ENCODE measurements around the gene HNRNPH2.
A peak's percentile ranks its signal among the peaks of the same experiment; 100 is the strongest.

The HNRNPH2 gene, protein sequence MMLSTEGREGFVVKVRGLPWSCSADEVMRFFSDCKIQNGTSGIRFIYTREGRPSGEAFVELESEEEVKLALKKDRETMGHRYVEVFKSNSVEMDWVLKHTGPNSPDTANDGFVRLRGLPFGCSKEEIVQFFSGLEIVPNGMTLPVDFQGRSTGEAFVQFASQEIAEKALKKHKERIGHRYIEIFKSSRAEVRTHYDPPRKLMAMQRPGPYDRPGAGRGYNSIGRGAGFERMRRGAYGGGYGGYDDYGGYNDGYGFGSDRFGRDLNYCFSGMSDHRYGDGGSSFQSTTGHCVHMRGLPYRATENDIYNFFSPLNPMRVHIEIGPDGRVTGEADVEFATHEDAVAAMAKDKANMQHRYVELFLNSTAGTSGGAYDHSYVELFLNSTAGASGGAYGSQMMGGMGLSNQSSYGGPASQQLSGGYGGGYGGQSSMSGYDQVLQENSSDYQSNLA

DNA sequence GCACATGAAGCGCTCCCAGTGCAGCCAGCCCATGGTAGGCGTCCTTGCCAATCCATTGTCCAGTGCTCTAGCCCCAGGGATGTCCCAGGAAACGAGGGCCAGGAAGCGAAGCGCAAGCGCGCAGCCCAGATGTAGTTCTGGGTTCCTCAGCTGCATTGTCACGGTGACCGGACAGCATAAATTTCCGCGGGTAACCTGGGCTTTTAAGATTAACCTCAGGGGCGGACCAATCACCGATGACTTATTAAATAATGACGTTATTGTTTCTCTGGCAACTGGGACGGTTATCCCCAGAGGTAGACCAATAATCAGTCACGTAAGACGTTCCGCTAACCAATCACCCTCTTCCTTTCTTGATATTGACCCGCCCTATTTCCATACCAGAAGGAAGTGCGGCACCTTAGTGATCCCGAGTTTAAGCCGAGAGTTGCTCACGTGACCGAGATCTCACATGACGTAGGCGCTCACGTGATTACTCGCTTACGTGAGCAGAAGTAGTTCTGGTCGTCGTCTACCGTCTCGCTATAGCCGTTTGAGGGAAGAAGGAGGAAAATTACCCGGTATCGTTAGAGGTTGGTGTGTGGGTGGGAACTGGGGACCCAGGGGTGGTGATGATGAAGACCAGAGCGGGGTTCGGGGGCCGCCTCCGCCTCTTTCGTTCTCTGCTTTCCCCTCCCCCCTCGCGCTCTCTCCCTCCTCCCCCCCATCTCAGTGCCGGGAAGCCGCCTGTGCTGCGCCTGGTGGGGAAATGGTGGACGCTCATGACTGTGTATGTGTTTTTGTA, at the start of gene HNRNPH2, which contains the start of gene GLA:
Gene HNRNPH2, plus strand, starts transcription at position 475 of the 784 bp plus-strand sequence. CDS start 3,767 bp downstream, outside the sequence.
Gene GLA, minus strand, starts transcription at position 178 of the 784 bp plus-strand sequence. Its CDS starts 22 bp downstream, at position 156.
- peaks cover 6 to 12% of the 10 kb centered on the region in 2 donors for H3K36me3 ChIP-seq (ENCODE audit: control insufficient read depth in 1 of 2, insufficient read depth in 2 of 2, low read length in 2 of 2)
- peak within 1 kb of the TSS; percentile 98 for H3K27ac ChIP-seq (ENCODE audit: low read length)
- H3K4me1 ChIP-seq (ENCODE audit: control insufficient read depth in 1 of 2, insufficient read depth in 2 of 2, low read length in 2 of 2) = peaks cover 0 to 20% of the 10 kb centered on the region in 2 donors
- H3K9me3 ChIP-seq (ENCODE audit: control insufficient read depth in 1 of 2, low read length in 2 of 2) = no peaks in the 10 kb centered on the region
- H3K27me3 ChIP-seq (ENCODE audit: low read depth, low read length) = no peaks in the 10 kb centered on the region
- H3K4me3 ChIP-seq (ENCODE audit: low read depth in 1 of 2, low read length in 2 of 2) = peak within 1 kb of the TSS; percentile 72 to 85

DNA sequence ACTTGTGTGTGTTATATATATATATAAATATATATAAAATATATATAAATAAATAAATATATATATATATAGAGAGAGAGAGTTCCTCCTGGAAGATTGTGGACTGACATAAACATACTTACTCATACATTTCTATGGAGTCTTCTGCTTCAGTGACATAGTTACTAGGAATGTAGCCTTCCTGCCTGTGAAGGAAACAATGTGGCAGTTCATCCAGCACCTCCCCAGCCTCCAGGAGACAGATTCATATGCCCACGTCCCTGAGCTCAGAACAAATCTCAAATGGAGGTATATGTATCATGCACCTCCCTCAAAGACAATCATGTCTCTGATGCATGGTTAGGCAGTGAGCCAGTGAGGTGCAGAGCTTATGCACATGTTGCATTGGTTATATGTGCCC, 48.1 kb upstream of the HNRNPH2 start:
- Histone ChIP-seq H3K36me3 (ENCODE audit: control insufficient read depth in 1 of 2, insufficient read depth in 2 of 2, low read length in 2 of 2) (no peaks in the 10 kb centered on the region), H3K4me3 (ENCODE audit: low read depth in 1 of 2, low read length in 2 of 2) (no peak overlapping the region), H3K4me1 (ENCODE audit: control insufficient read depth in 1 of 2, insufficient read depth in 2 of 2, low read length in 2 of 2) (no peaks in the 10 kb centered on the region), H3K27ac (ENCODE audit: low read length) (no peak overlapping the region), H3K9me3 (ENCODE audit: control insufficient read depth in 1 of 2, low read length in 2 of 2) (no peaks in the 10 kb centered on the region), H3K27me3 (ENCODE audit: low read depth, low read length) (no peaks in the 10 kb centered on the region)

DNA sequence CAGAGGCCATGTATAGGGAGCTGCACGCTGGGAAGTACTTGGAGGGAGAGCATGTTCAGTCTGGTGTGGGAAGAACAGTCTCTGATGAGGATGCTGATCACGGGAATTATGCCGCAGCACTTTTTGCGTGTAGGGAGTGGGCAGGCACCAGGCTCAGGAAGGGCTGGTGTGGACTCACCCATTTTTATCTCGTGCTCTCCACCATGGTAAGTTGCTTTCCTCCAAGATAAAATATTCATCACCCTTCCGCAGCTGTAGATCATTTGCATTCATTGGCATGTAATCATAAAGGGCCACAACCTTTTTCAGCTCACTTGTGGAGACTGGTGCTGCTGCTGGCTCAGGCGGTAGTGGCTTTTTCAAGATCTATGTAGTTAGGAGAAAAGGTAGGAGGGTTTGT, 47.6 kb upstream of the HNRNPH2 start:
- H3K4me3 ChIP-seq (ENCODE audit: low read depth in 1 of 2, low read length in 2 of 2) = no peak overlapping the region
- H3K36me3 ChIP-seq (ENCODE audit: control insufficient read depth in 1 of 2, insufficient read depth in 2 of 2, low read length in 2 of 2) = no peaks in the 10 kb centered on the region
- H3K27ac ChIP-seq (ENCODE audit: low read length) = no peak overlapping the region
- H3K9me3 ChIP-seq (ENCODE audit: control insufficient read depth in 1 of 2, low read length in 2 of 2) = no peaks in the 10 kb centered on the region
- no peaks in the 10 kb centered on the region for H3K27me3 ChIP-seq (ENCODE audit: low read depth, low read length)
- no peaks in the 10 kb centered on the region for H3K4me1 ChIP-seq (ENCODE audit: control insufficient read depth in 1 of 2, insufficient read depth in 2 of 2, low read length in 2 of 2)

DNA sequence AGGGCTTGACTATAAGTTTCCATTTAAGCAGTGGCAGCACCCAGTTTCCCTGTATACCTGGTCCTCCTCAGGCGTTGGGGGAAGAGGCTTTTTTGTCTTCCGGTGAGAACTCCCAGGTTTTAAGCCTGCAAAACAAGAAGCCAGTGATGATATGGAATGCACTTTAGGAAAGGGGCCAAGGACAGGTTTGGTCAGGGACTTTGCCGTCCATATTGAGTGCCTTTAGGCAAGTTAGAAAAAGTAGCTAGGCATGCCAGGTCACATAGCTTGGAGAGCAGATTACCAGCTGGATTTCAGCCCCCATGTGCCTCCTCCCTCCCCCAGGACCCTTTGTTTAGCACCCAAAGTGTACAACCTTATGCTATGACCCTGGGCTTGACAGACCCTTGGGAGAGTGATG, 45.9 kb upstream of the HNRNPH2 start:
- Histone ChIP-seq H3K4me1 (ENCODE audit: control insufficient read depth in 1 of 2, insufficient read depth in 2 of 2, low read length in 2 of 2) (no peaks in the 10 kb centered on the region), H3K9me3 (ENCODE audit: control insufficient read depth in 1 of 2, low read length in 2 of 2) (no peaks in the 10 kb centered on the region), H3K27me3 (ENCODE audit: low read depth, low read length) (no peaks in the 10 kb centered on the region), H3K27ac (ENCODE audit: low read length) (no peak overlapping the region), H3K36me3 (ENCODE audit: control insufficient read depth in 1 of 2, insufficient read depth in 2 of 2, low read length in 2 of 2) (no peaks in the 10 kb centered on the region), H3K4me3 (ENCODE audit: low read depth in 1 of 2, low read length in 2 of 2) (no peak overlapping the region)

DNA sequence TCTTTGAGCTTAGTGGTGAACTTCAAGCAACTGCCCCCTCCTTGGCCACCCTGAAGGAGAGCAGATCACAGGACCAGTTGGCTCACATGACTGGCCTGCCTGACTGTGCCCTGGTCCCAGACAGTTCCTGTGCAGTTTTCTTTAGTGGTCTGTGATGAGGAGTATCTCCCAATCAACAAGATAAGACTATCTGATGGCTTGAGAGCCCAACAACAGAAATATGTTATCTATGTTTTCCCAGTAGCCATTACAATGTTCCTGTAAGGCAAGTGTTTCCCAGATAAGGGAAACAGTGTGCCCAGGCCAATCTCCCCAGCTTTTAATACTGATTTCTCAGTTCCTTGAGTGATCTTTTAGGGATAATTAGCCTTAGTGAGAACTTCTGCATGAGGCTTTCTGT, 45.3 kb upstream of the HNRNPH2 start:
- H3K36me3 ChIP-seq (ENCODE audit: control insufficient read depth in 1 of 2, insufficient read depth in 2 of 2, low read length in 2 of 2) = no peaks in the 10 kb centered on the region
- no peak overlapping the region for H3K27ac ChIP-seq (ENCODE audit: low read length)
- no peaks in the 10 kb centered on the region for H3K4me1 ChIP-seq (ENCODE audit: control insufficient read depth in 1 of 2, insufficient read depth in 2 of 2, low read length in 2 of 2)
- H3K4me3 ChIP-seq (ENCODE audit: low read depth in 1 of 2, low read length in 2 of 2) = no peak overlapping the region
- no peaks in the 10 kb centered on the region for H3K27me3 ChIP-seq (ENCODE audit: low read depth, low read length)
- H3K9me3 ChIP-seq (ENCODE audit: control insufficient read depth in 1 of 2, low read length in 2 of 2) = no peaks in the 10 kb centered on the region

DNA sequence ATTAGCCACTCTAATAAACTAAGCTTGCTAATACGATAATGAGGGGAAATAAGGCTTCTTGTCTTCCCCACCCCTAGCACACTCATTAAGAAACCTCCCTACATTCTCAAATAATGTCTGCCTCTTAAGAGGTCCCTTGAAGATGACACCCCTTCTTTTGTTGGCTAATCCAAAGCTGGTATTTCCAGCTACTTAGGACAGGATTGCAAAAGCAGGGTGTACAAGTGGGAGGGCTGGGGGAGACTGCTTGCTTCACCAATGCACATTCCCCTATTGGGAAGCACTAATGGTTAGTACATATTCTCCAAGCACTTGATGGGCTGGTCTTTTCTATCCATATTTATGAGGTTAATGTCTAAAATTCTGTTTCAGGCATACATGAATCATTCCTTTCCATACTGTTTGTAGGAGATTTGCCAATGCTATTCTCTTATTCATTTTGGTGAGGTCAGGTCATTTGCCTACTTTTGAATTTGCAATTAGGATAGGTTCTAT, 42.7 kb upstream of the HNRNPH2 start:
- Histone ChIP-seq H3K9me3 (ENCODE audit: control insufficient read depth in 1 of 2, low read length in 2 of 2) (no peaks in the 10 kb centered on the region), H3K4me3 (ENCODE audit: low read depth in 1 of 2, low read length in 2 of 2) (no peak overlapping the region), H3K27me3 (ENCODE audit: low read depth, low read length) (no peaks in the 10 kb centered on the region)

DNA sequence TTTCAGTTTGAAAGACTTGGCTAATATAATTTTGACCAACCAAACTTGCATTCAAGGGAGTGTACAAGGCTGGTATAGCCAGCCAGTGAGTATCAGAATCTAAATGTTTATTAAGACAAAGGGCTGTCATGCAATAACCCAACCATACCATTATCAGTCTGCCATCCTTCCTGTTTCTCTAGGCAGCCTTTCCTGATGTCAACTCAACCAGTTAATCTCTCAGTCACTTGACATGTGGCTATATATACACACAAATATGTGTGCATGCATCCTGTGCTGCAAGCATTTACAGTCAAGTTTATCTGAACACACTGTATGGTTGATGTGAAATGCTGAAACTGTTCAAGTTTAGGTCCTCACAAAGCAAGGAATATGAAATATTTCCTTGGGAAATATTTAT, 39.2 kb upstream of the HNRNPH2 start:
- Histone ChIP-seq H3K9me3 (ENCODE audit: control insufficient read depth in 1 of 2, low read length in 2 of 2) (no peaks in the 10 kb centered on the region), H3K4me3 (ENCODE audit: low read depth in 1 of 2, low read length in 2 of 2) (no peak overlapping the region), H3K27me3 (ENCODE audit: low read depth, low read length) (no peaks in the 10 kb centered on the region), H3K4me1 (ENCODE audit: control insufficient read depth in 1 of 2, insufficient read depth in 2 of 2, low read length in 2 of 2) (no peaks in the 10 kb centered on the region), H3K36me3 (ENCODE audit: control insufficient read depth in 1 of 2, insufficient read depth in 2 of 2, low read length in 2 of 2) (no peaks in the 10 kb centered on the region), H3K27ac (ENCODE audit: low read length) (no peak overlapping the region)

More for the DNA sequence above, 42.7 kb upstream of the HNRNPH2 start:
- Histone ChIP-seq H3K4me1 (ENCODE audit: control insufficient read depth in 1 of 2, insufficient read depth in 2 of 2, low read length in 2 of 2) (no peaks in the 10 kb centered on the region), H3K36me3 (ENCODE audit: control insufficient read depth in 1 of 2, insufficient read depth in 2 of 2, low read length in 2 of 2) (no peaks in the 10 kb centered on the region), H3K27ac (ENCODE audit: low read length) (no peak overlapping the region)

DNA sequence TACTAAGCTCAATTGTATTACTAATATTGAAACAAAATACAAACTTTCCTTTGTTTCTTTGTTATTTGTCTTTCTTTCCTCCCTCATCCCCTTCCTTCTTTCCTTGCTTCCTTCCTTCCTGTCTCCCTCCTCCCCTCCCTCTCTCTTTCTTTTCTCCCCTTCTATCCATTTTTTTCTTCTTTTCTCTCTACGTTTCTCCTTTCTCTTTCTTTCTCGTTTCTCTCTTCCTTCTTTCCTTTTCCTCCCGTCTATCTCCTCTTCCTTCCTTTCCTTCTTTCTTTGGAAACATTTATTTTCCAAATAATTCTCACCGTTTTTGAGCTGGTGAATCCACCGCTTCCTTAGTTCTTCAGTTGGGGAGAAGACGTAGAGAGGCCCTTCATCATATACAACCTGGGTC, 38.3 kb upstream of the HNRNPH2 start:
- Histone ChIP-seq H3K27me3 (ENCODE audit: low read depth, low read length) (no peaks in the 10 kb centered on the region), H3K36me3 (ENCODE audit: control insufficient read depth in 1 of 2, insufficient read depth in 2 of 2, low read length in 2 of 2) (no peaks in the 10 kb centered on the region), H3K4me1 (ENCODE audit: control insufficient read depth in 1 of 2, insufficient read depth in 2 of 2, low read length in 2 of 2) (no peaks in the 10 kb centered on the region), H3K27ac (ENCODE audit: low read length) (no peak overlapping the region), H3K4me3 (ENCODE audit: low read depth in 1 of 2, low read length in 2 of 2) (no peak overlapping the region), H3K9me3 (ENCODE audit: control insufficient read depth in 1 of 2, low read length in 2 of 2) (no peaks in the 10 kb centered on the region)

DNA sequence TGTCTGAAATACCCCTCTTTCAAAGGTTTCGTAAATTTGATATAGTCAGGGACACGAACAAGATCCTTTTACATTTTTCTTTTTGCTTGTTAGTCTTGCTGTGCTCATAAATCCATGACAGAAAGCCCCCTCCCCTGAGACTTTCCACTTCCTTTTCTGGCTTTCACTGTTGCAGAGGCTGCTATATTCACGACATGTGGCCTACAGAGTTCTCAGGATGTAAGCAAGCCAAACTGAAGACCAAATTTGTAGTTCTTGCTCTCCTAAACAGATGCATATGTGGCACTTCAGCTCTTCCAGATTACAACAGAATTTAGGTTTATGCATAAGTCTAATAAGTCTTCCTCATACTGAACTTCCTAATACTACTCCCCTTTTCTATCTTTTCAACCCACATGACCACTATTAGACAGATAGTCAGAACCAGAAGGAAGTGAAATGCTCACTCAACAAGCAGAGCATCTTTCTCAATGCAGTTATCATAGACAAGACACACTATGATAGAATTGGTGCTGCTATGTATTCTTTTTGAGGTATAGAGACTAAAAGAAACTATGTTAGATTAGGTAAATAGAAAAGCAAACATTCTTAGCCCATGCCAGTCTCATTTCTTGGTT, 37.0 kb upstream of the HNRNPH2 start:
- no peaks in the 10 kb centered on the region for H3K4me1 ChIP-seq (ENCODE audit: control insufficient read depth in 1 of 2, insufficient read depth in 2 of 2, low read length in 2 of 2)
- H3K9me3 ChIP-seq (ENCODE audit: control insufficient read depth in 1 of 2, low read length in 2 of 2) = no peaks in the 10 kb centered on the region
- H3K36me3 ChIP-seq (ENCODE audit: control insufficient read depth in 1 of 2, insufficient read depth in 2 of 2, low read length in 2 of 2) = no peaks in the 10 kb centered on the region
- no peak overlapping the region for H3K4me3 ChIP-seq (ENCODE audit: low read depth in 1 of 2, low read length in 2 of 2)
- H3K27ac ChIP-seq (ENCODE audit: low read length) = no peak overlapping the region
- H3K27me3 ChIP-seq (ENCODE audit: low read depth, low read length) = no peaks in the 10 kb centered on the region

DNA sequence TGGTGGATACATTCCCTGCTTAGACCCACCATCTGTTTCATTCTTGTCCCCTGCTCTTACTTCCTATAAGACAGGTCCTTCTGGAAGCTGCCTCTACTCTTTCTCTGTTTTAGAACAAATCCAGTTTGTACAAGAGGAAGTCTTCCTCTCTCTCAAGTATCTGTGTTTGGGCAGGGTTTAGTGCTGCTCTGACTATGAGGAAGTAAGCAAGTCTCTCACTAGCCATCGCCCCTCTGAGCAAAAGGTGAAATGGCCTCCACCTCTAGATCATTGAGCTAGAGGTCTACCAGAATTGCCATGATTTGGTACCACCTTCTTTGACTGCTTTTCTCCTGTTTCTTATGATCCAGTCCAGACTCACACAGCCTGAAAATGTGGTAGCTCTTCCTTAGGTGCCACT, 30.5 kb upstream of the HNRNPH2 start:
- no peaks in the 10 kb centered on the region for H3K4me1 ChIP-seq (ENCODE audit: control insufficient read depth in 1 of 2, insufficient read depth in 2 of 2, low read length in 2 of 2)

DNA sequence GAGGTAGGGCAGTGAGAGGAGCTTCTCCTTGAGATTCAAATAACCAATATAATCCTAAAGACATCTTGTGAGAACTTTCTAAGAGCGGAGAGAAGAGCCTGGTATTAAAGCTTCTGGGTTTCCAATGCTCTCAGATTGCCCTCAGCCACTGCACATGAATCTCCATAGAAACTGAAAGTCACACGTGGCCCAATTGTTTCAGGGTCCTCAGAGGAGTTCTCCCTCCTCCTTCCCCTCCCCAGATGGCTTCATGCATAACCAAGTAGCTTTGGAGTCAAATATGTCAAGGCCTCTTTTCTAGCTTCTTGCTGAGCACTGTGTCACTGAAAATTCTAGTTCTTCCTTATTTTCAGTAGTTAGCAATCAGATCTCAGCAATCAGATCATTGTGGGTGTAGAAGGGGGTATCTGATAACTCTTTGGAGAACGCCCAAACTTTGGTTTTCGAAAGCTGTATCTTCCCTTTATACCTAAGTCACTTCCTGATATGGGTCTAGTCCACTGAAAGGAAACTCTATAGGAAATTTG, 24.3 kb upstream of the HNRNPH2 start:
- H3K4me3 ChIP-seq (ENCODE audit: low read depth in 1 of 2, low read length in 2 of 2) = no peak overlapping the region
- H3K36me3 ChIP-seq (ENCODE audit: control insufficient read depth in 1 of 2, insufficient read depth in 2 of 2, low read length in 2 of 2) = no peaks in the 10 kb centered on the region
- H3K27me3 ChIP-seq (ENCODE audit: low read depth, low read length) = no peaks in the 10 kb centered on the region
- no peaks in the 10 kb centered on the region for H3K4me1 ChIP-seq (ENCODE audit: control insufficient read depth in 1 of 2, insufficient read depth in 2 of 2, low read length in 2 of 2)
- H3K9me3 ChIP-seq (ENCODE audit: control insufficient read depth in 1 of 2, low read length in 2 of 2) = no peaks in the 10 kb centered on the region
- H3K27ac ChIP-seq (ENCODE audit: low read length) = no peak overlapping the region

More for the DNA sequence above, 30.5 kb upstream of the HNRNPH2 start:
- no peak overlapping the region for H3K27ac ChIP-seq (ENCODE audit: low read length)
- H3K4me3 ChIP-seq (ENCODE audit: low read depth in 1 of 2, low read length in 2 of 2) = no peak overlapping the region
- no peaks in the 10 kb centered on the region for H3K36me3 ChIP-seq (ENCODE audit: control insufficient read depth in 1 of 2, insufficient read depth in 2 of 2, low read length in 2 of 2)
- H3K9me3 ChIP-seq (ENCODE audit: control insufficient read depth in 1 of 2, low read length in 2 of 2) = no peaks in the 10 kb centered on the region
- no peaks in the 10 kb centered on the region for H3K27me3 ChIP-seq (ENCODE audit: low read depth, low read length)
